H1 (cell line): Measurements from ENCODE around the gene PPP1R9A. TPM values are rescaled to one million over a fixed set of nuclear protein-coding genes. Genes with fewer than 3 reads are reported as not detected.

Experiments used
- CTCF ChIA-PET: fragments of 300-600 bp; sonication (Branson Sonifier 250); formaldehyde crosslinking; loops from one replicate; lab custom pipeline; 2021; ENCODE audit not compliant: partially characterized antibody; lab: Charles Lee
- POLR2A ChIA-PET: fragments of 300-600 bp; sonication (Branson Sonifier 250); formaldehyde crosslinking; loops from one replicate; lab custom pipeline; 2021; ENCODE audit warnings: inconsistent platforms; ENCODE audit not compliant: partially characterized antibody; lab: Charles Lee
- DNase-seq, 2 experiments: peaks; one replicate each; pipeline versions ENCODE4 v3.0.0 to v3.0.0-alpha.2; 2010 to 2022; ENCODE audit warnings: low spot score in 2 of 2, low read depth in 1 of 2, mixed read lengths in 1 of 2
- FAIRE-seq: peaks from 2 replicates; lab custom pipeline; 2011; peaks lifted over from hg19 to GRCh38; lab: Jason Lieb, UNC
- H2AFZ ChIP-seq: 2 replicates; pipeline ENCODE4 v1.8.1; 2012; ENCODE audit warnings: low read length, inconsistent platforms
- H2AK5ac ChIP-seq: 2 replicates; pipeline ENCODE4 v1.6.1; 2013; ENCODE audit warnings: low read depth, low read length
- H2BK120ac ChIP-seq: replicated peaks from 2 replicates; pipeline ENCODE3; 2013; ENCODE audit warnings: low read depth, low read length, inconsistent platforms
- H2BK12ac ChIP-seq: 2 replicates; pipeline ENCODE4 v1.6.1; 2013; ENCODE audit warnings: low read depth, low read length
- H2BK15ac ChIP-seq: 2 replicates; pipeline ENCODE4 v1.6.1; 2013; ENCODE audit warnings: low read length
- H2BK20ac ChIP-seq: 2 replicates; pipeline ENCODE4 v1.6.1; 2013; ENCODE audit warnings: low read length
- H2BK5ac ChIP-seq: 2 replicates; pipeline ENCODE4 v1.6.1; 2013; ENCODE audit warnings: low read depth, low read length
- H3K14ac ChIP-seq: 2 replicates; pipeline ENCODE4 v1.6.1; 2013; ENCODE audit warnings: inconsistent platforms; ENCODE audit not compliant: insufficient read length
- H3K18ac ChIP-seq: 2 replicates; pipeline ENCODE4 v1.6.1; 2013; ENCODE audit warnings: low read length; ENCODE audit errors: extremely low read depth
- H3K23ac ChIP-seq: 2 replicates; pipeline ENCODE4 v1.6.1; 2013; ENCODE audit warnings: inconsistent platforms; ENCODE audit not compliant: insufficient read length
- H3K23me2 ChIP-seq: 2 replicates; pipeline ENCODE4 v1.6.1; 2013; ENCODE audit warnings: low read depth, low read length
- H3K27ac ChIP-seq: 2 replicates; pipeline ENCODE4 v1.6.1; 2011; ENCODE audit warnings: low read depth, low read length, inconsistent platforms
- H3K27me3 ChIP-seq, 4 experiments: replicated peaks in 1 of 4; 1 replicate in 1 of 4; 2 replicates in 3 of 4; pipeline versions ENCODE4 v1.6.1 to v1.8.1; 2011 to 2013; ENCODE audit warnings: low read length in 3 of 4, mild to moderate bottlenecking in 3 of 4, inconsistent platforms in 2 of 4, mixed read lengths in 2 of 4, moderate library complexity in 1 of 4; ENCODE audit not compliant: control insufficient read depth in 3 of 4, insufficient read depth in 3 of 4; ENCODE audit errors: extremely low read depth in 1 of 4
- H3K36me3 ChIP-seq, 4 experiments: 2 replicates each; pipeline versions ENCODE4 v1.6.1 to v1.8.1; 2011 to 2013; ENCODE audit warnings: mild to moderate bottlenecking in 4 of 4, low read length in 3 of 4, moderate library complexity in 2 of 4, control low read depth in 1 of 4, inconsistent platforms in 1 of 4; ENCODE audit not compliant: insufficient read depth in 4 of 4, control insufficient read depth in 2 of 4
- H3K4ac ChIP-seq: replicated peaks from 2 replicates; pipeline ENCODE3; 2013; ENCODE audit warnings: low read length, low read depth, mixed read lengths, inconsistent platforms; ENCODE audit not compliant: insufficient read length
- H3K4me1 ChIP-seq, 4 experiments: replicated peaks in 1 of 4; 1 replicate in 1 of 4; 2 replicates in 3 of 4; pipeline versions ENCODE4 v1.6.1 to v1.8.1; 2011 to 2013; ENCODE audit warnings: low read length in 3 of 4, inconsistent platforms in 2 of 4, mixed read lengths in 1 of 4; ENCODE audit not compliant: insufficient read depth in 4 of 4, control insufficient read depth in 3 of 4
- H3K4me2 ChIP-seq, 2 experiments: 2 replicates each; pipeline versions ENCODE4 v1.6.1 to v1.8.1; 2011 to 2013; ENCODE audit warnings: low read depth in 2 of 2, low read length in 2 of 2, control low read depth in 1 of 2, inconsistent platforms in 1 of 2, mild to moderate bottlenecking in 1 of 2; ENCODE audit not compliant: insufficient read depth in 1 of 2
- H3K4me3 ChIP-seq, 4 experiments: fragments of 200-600, 300-600 bp in 1 of 4; sonication (generic), shearing (Covaris generic), sonication (Bioruptor Twin) in 1 of 4; 2 replicates each; pipeline versions ENCODE4 v1.5.1 to v1.8.1; 2011 to 2016; ENCODE audit warnings: low read length in 4 of 4, low read depth in 3 of 4, control low read depth in 2 of 4, inconsistent platforms in 2 of 4, mild to moderate bottlenecking in 2 of 4, mixed read lengths in 1 of 4, moderate library complexity in 1 of 4; ENCODE audit not compliant: insufficient read depth in 2 of 4; ENCODE audit errors: extremely low read depth in 1 of 4
- H3K56ac ChIP-seq: replicated peaks from 2 replicates; pipeline ENCODE3; 2013; ENCODE audit warnings: low read depth, mild to moderate bottlenecking, mixed read lengths, low read length, inconsistent platforms; ENCODE audit not compliant: insufficient read length
- H3K79me1 ChIP-seq: 2 replicates; pipeline ENCODE4 v1.6.1; 2013; ENCODE audit warnings: low read depth, low read length, control low read depth
- H3K79me2 ChIP-seq, 2 experiments: 2 replicates each; pipeline versions ENCODE4 v1.6.1 to v1.8.1; 2012 to 2013; ENCODE audit warnings: low read length in 2 of 2, mild to moderate bottlenecking in 2 of 2, inconsistent platforms in 1 of 2; ENCODE audit not compliant: insufficient read depth in 2 of 2, control insufficient read depth in 1 of 2
- H3K9ac ChIP-seq, 4 experiments: replicated peaks in 1 of 4; 1 replicate in 1 of 4; 2 replicates in 3 of 4; pipeline versions ENCODE4 v1.6.1 to v1.8.1; 2011 to 2013; ENCODE audit warnings: low read depth in 3 of 4, low read length in 3 of 4, control low read depth in 2 of 4, mild to moderate bottlenecking in 2 of 4, moderate library complexity in 2 of 4, inconsistent platforms in 1 of 4; ENCODE audit errors: extremely low read depth in 1 of 4
- H3K9me3 ChIP-seq, 2 experiments: 2 replicates each; pipeline versions ENCODE4 v1.6.1 to v1.8.1; 2012 to 2013; ENCODE audit warnings: mild to moderate bottlenecking in 2 of 2, moderate library complexity in 2 of 2, control low read depth in 1 of 2, inconsistent platforms in 1 of 2, low read depth in 1 of 2, low read length in 1 of 2, mixed read lengths in 1 of 2; ENCODE audit not compliant: insufficient read depth in 2 of 2
- H4K20me1 ChIP-seq, 2 experiments: replicated peaks in 1 of 2; 2 replicates each; pipeline versions ENCODE3 to v1.8.1; 2011 to 2013; ENCODE audit warnings: inconsistent platforms in 2 of 2, low read length in 2 of 2, mild to moderate bottlenecking in 1 of 2; ENCODE audit not compliant: insufficient read depth in 2 of 2, control insufficient read depth in 1 of 2
- H4K5ac ChIP-seq: 2 replicates; pipeline ENCODE4 v1.6.1; 2013; ENCODE audit warnings: low read length, low read depth, mixed read lengths, inconsistent platforms; ENCODE audit not compliant: insufficient read length
- H4K8ac ChIP-seq: 2 replicates; pipeline ENCODE4 v1.8.0; 2013; ENCODE audit warnings: mild to moderate bottlenecking, moderate library complexity, low read length, inconsistent platforms; ENCODE audit not compliant: insufficient read depth; ENCODE audit errors: extremely low read depth
- H4K91ac ChIP-seq: replicated peaks from 2 replicates; pipeline ENCODE3; 2013; ENCODE audit warnings: low read length, mixed read lengths, inconsistent platforms; ENCODE audit not compliant: insufficient read length
- CHD1 ChIP-seq: IDR thresholded peaks from 2 replicates; pipeline ENCODE4 v1.6.1; 2012; ENCODE audit warnings: low read depth, low read length, improper control_type of control experiment
- CREB1 ChIP-seq: IDR thresholded peaks from 2 replicates; pipeline ENCODE4 v1.6.1; 2012; ENCODE audit warnings: inconsistent platforms
- CTBP2 ChIP-seq: IDR thresholded peaks from 2 replicates; pipeline ENCODE4 v1.7.0; 2011; ENCODE audit warnings: borderline replicate concordance, mild to moderate bottlenecking, moderate library complexity, mixed read lengths, low read length; ENCODE audit not compliant: insufficient read depth, insufficient read length
- EGR1 ChIP-seq: IDR thresholded peaks from 2 replicates; pipeline ENCODE4 v1.6.1; 2011; ENCODE audit warnings: low read depth, low read length, borderline replicate concordance
- EZH2 ChIP-seq: fragments of 200-600 bp; sonication (generic); IDR thresholded peaks from 2 replicates; pipeline ENCODE4 v1.7.1; 2012; ENCODE audit warnings: low read depth, mild to moderate bottlenecking, moderate library complexity, low read length, inconsistent platforms; ENCODE audit not compliant: severe bottlenecking
- MAX ChIP-seq: IDR thresholded peaks from 2 replicates; pipeline ENCODE4 v1.6.1; 2012; ENCODE audit warnings: inconsistent platforms
- NANOG ChIP-seq: IDR thresholded peaks from 2 replicates; pipeline ENCODE4 v1.6.1; 2011; ENCODE audit warnings: low read length, low read depth, mild to moderate bottlenecking, inconsistent platforms; ENCODE audit not compliant: insufficient read depth, poor library complexity, severe bottlenecking
- NRF1 ChIP-seq: IDR thresholded peaks from 2 replicates; pipeline ENCODE4 v1.6.1; 2011; ENCODE audit warnings: mild to moderate bottlenecking, low read depth, low read length, improper control_type of control experiment
- PHF8 ChIP-seq: fragments of 200-600 bp; sonication (generic); conservative IDR thresholded peaks from 2 replicates; pipeline ENCODE4 v1.7.1; 2012; ENCODE audit warnings: low read depth, mild to moderate bottlenecking, inconsistent platforms, low read length, moderate library complexity
- POLR2A ChIP-seq, 2 experiments: IDR thresholded peaks; 1 replicate in 1 of 2; 2 replicates in 1 of 2; pipeline ENCODE4 v1.6.1; 2011; ENCODE audit warnings: low read depth in 2 of 2, low read length in 2 of 2, mild to moderate bottlenecking in 2 of 2; ENCODE audit errors: control extremely low read depth in 1 of 2
- RBBP5 ChIP-seq: IDR thresholded peaks from 2 replicates; pipeline ENCODE4 v1.7.1; 2012; ENCODE audit warnings: low read depth, mild to moderate bottlenecking, inconsistent platforms, low read length, moderate library complexity, borderline replicate concordance
- SIN3A ChIP-seq, 2 experiments: IDR thresholded peaks in 1 of 2; conservative IDR thresholded peaks in 1 of 2; 2 replicates each; pipeline ENCODE4 v1.6.1; 2011 to 2012; ENCODE audit warnings: low read length in 2 of 2, improper control_type of control experiment in 1 of 2, low read depth in 1 of 2, mild to moderate bottlenecking in 1 of 2
- USF2 ChIP-seq: IDR thresholded peaks from 2 replicates; pipeline ENCODE4 v1.6.1; 2011; ENCODE audit warnings: low read length, improper control_type of control experiment
- WGBS, 2 experiments: shearing (Covaris generic) in 1 of 2; methylation state at CpG; one replicate each; pipeline versions ENCODE4 v1.1.6 to v1.1.7; 2013 to 2015; ENCODE audit warnings: low lambda C conversion rate in 2 of 2, mixed read lengths in 2 of 2, inconsistent platforms in 1 of 2, low coverage in 1 of 2, missing lambda C conversion rate in 1 of 2; ENCODE audit not compliant: insufficient replicate concordance in 2 of 2, insufficient coverage in 1 of 2, insufficient read length in 1 of 2; ENCODE audit errors: extremely low coverage in 1 of 2, missing lambda C conversion rate in 1 of 2; 5-methylcytosine and 5-hydroxymethylcytosine counted together
- polyA plus RNA-seq, 7 experiments: library from polyadenylated mRNA; depleted of rRNA in 3 of 7; stranded (reverse) in 5 of 7; unstranded in 2 of 7; fragments of >200 nt in 5 of 7; fragments of 200-250 nt in 2 of 7; gene quantifications; 1 replicate in 5 of 7; 2 replicates in 1 of 7; 4 replicates in 1 of 7; pipeline versions ENCODE4 v1.2.1 to v1.2.3, GENCODE V29; 2011 to 2013; ENCODE audit warnings: missing spikeins in 2 of 7, mixed read lengths in 2 of 7
- total RNA-seq: library from RNA; stranded (reverse); fragmentation: NEBNext Ultra II Directional; extraction: Animal tissue kit (Norgen Biotek cat#: 25700); gene quantifications from 2 replicates; pipeline ENCODE4 v1.2.1, GENCODE V29; 2021

Gene PPP1R9A
- total and polyA plus RNA-seq, 2 of the 8 experiments (the other 6 are each of a cell fraction or from before 2014, with no cell fraction given), result 3.0 to 20.3 TPM

GRCh38 chr7:95041031-95041430 lies 133.6 kb downstream of the PPP1R9A start:
- no peak overlapping the region for H4K8ac ChIP-seq
- peaks cover 0 to 4% of the 10 kb centered on the region in 2 experiments; a peak in 1 of 4 replicates for H3K79me2 ChIP-seq
- ChIA-PET CTCF (no interaction called here), POLR2A (no interaction called here)
- no peak overlapping the region for H3K27ac ChIP-seq
- H2BK15ac ChIP-seq, result no peak overlapping the region
- no peaks in the 10 kb centered on the region for H3K79me1 ChIP-seq
- no peak overlapping the region for H3K14ac ChIP-seq
- H3K4me1 ChIP-seq, result peaks cover 0 to 3% (median 0%) of the 10 kb centered on the region in 4 experiments; a peak in 1 of 7 replicates
- H2BK5ac ChIP-seq, result no peak overlapping the region
- H4K20me1 ChIP-seq, result no peaks in the 10 kb centered on the region
- no peak overlapping the region for H3K56ac ChIP-seq
- no peak overlapping the region for H3K4me2 ChIP-seq
- no peaks in the 10 kb centered on the region for H3K36me3 ChIP-seq
- no peak overlapping the region for H2BK120ac ChIP-seq
- no peaks in the 10 kb centered on the region for H3K23me2 ChIP-seq
- H2AK5ac ChIP-seq, result no peak overlapping the region
- no peak overlapping the region for H4K5ac ChIP-seq
- H3K9ac ChIP-seq, result no peak overlapping the region
- H2BK12ac ChIP-seq, result no peak overlapping the region
- H3K23ac ChIP-seq, result no peak overlapping the region
- FAIRE-seq, result no peak
- H2BK20ac ChIP-seq, result no peak overlapping the region
- H2AFZ ChIP-seq, result no peak overlapping the region
- H3K4me3 ChIP-seq, result no peak overlapping the region
- H4K91ac ChIP-seq, result no peak overlapping the region
- no peak overlapping the region for H3K4ac ChIP-seq
- H3K27me3 ChIP-seq, result no peaks in the 10 kb centered on the region
- no peak overlapping the region for H3K18ac ChIP-seq
- 74% methylated on average over 4 of the region's 4 CpGs; no CpG with 5 or more reads in 1 of the 2 experiments for WGBS, 2 experiments
- DNase-seq, result no peak
- H3K9me3 ChIP-seq, result no peaks in the 10 kb centered on the region
- TF ChIP-seq SIN3A (conservative IDR thresholded peaks at IDR 0.05 in 1 of 2, IDR thresholded peaks at IDR 0.05 in 1 of 2; ENCODE audit: low read depth in 1 of 2, low read length in 2 of 2), result no peak
- no peak for TF ChIP-seq CREB1
- TF ChIP-seq MAX, result no peak
- TF ChIP-seq USF2, result no peak
- no peak for TF ChIP-seq NRF1
- no peak for TF ChIP-seq NANOG
- no peak for TF ChIP-seq EZH2
- TF ChIP-seq RBBP5, result no peak
- no peak for TF ChIP-seq CTBP2
- no peak for TF ChIP-seq PHF8
- no peak for TF ChIP-seq CHD1
- no peak for TF ChIP-seq EGR1
- TF ChIP-seq POLR2A (IDR thresholded peaks at IDR 0.05; ENCODE audit: control extremely low read depth in 1 of 2, low read depth in 2 of 2, low read length in 2 of 2), result no peak
